ENCODE results near the gene SLC6A7.

SLC6A7 gene

GRCh38 chr5:150166037-150166649 is 23.7 kb upstream of the SLC6A7 start:
- TF ChIP-seq, protein P1, sequence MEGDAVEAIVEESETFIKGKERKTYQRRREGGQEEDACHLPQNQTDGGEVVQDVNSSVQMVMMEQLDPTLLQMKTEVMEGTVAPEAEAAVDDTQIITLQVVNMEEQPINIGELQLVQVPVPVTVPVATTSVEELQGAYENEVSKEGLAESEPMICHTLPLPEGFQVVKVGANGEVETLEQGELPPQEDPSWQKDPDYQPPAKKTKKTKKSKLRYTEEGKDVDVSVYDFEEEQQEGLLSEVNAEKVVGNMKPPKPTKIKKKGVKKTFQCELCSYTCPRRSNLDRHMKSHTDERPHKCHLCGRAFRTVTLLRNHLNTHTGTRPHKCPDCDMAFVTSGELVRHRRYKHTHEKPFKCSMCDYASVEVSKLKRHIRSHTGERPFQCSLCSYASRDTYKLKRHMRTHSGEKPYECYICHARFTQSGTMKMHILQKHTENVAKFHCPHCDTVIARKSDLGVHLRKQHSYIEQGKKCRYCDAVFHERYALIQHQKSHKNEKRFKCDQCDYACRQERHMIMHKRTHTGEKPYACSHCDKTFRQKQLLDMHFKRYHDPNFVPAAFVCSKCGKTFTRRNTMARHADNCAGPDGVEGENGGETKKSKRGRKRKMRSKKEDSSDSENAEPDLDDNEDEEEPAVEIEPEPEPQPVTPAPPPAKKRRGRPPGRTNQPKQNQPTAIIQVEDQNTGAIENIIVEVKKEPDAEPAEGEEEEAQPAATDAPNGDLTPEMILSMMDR (IDR thresholded peaks at IDR 0.05; ENCODE audit: low read depth, low read length) = no peak
- no peak overlapping the region for H3K4me3 ChIP-seq (replicated peaks in 1 of 2; ENCODE audit: low read depth in 2 of 2, low read length in 2 of 2)
- DNase-seq (ENCODE audit: low read depth in 2 of 2) = no peak

- DNase-seq (ENCODE audit: low read depth in 2 of 2) = no peak
- no peak within 1 kb of the TSS for H3K4me3 ChIP-seq (replicated peaks in 1 of 2; ENCODE audit: low read depth in 2 of 2, low read length in 2 of 2)
- TF ChIP-seq, protein P1 (IDR thresholded peaks at IDR 0.05; ENCODE audit: low read depth, low read length) = no peak
Measured at GRCh38 chr5:150166650-150167511, 23.0 kb upstream of the SLC6A7 start, which contains the start of gene CDX1. Gene CDX1 (plus strand): TSS chr5:150166778. CDS start chr5:150166877, 99 bp downstream.

DNA sequence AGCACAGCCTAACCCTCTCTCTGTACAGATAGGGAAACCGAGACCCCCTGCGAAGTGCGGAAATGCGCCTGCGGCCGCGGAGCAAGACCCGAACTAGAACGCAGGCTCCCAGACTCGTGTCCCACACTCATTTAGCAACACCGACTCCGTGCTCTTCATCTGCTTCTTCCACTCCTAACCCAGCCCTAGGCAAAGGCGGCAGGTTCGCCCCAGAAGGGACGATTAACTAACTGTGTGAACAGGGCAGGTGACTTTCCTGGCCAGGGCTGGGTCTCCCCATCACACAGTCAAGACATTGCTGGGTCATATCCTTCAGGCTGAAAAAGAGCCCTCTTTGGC is 22.4 kb upstream of the SLC6A7 start:
- TF ChIP-seq, protein P1 (IDR thresholded peaks at IDR 0.05; ENCODE audit: low read depth, low read length) = no peak
- DNase-seq (ENCODE audit: low read depth in 2 of 2) = no peak
- H3K4me3 ChIP-seq (replicated peaks in 1 of 2; ENCODE audit: low read depth in 2 of 2, low read length in 2 of 2) = no peak overlapping the region

DNA sequence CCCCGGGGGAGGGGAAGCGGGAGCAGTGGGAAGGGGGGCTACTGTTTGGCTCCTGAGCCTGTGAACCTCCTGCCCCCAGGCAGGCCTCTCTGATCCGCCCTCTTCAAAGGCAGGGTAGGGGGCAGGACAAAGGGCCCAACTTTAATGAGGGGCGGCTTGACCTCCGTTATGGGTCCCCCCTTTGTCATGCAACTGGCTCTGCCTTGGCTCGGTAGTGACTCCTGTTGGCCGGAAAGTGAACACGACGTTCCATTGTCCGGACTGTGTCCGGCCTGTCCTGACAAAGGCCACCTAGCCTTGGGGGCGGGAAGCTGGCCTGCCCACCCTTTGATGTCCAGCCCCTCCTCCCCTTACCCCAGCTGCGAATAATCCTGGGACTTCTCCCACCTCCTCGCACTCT is 22.0 kb upstream of the SLC6A7 start:
- DNase-seq (ENCODE audit: low read depth in 2 of 2) = no peak
- no peak overlapping the region for H3K4me3 ChIP-seq (replicated peaks in 1 of 2; ENCODE audit: low read depth in 2 of 2, low read length in 2 of 2)
- TF ChIP-seq, protein P1 (IDR thresholded peaks at IDR 0.05; ENCODE audit: low read depth, low read length) = peak; percentile 13

GRCh38 chr5:150168864-150169263 is 21.0 kb upstream of the SLC6A7 start:
- TF ChIP-seq, protein P1 (IDR thresholded peaks at IDR 0.05; ENCODE audit: low read depth, low read length) = no peak
- H3K4me3 ChIP-seq (replicated peaks in 1 of 2; ENCODE audit: low read depth in 2 of 2, low read length in 2 of 2) = no peak overlapping the region
- DNase-seq (ENCODE audit: low read depth in 2 of 2) = no peak

- H3K4me3 ChIP-seq (replicated peaks in 1 of 2; ENCODE audit: low read depth in 2 of 2, low read length in 2 of 2) = no peak overlapping the region
- TF ChIP-seq, protein P1 (IDR thresholded peaks at IDR 0.05; ENCODE audit: low read depth, low read length) = no peak
- DNase-seq (ENCODE audit: low read depth in 2 of 2) = peak; percentile 42 to 79
Measured at GRCh38 chr5:150172145-150172544, 17.7 kb upstream of the SLC6A7 start.

Measured in cardiac fibroblast (primary cell).